Measurements from ENCODE around the gene RNF144A.

DNA sequence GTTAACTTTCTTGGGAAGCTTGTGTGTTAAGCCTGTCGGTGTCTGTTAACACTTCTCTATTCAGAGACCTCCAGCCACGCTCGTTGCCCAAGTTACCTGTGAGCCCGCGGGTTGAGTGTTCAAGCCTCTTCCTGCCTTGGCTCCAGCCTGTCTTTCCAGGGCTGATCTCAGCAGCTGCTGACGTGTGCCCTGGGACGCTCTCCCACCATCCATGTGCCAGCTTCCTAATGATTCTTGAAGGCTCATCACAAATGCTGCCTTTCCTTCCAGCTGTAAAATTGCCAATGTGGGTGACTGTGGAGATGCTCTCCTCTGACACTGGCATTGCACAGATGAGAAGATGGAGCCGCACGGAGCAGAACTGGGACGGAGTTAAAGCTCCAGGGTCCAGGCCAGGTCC, 6.1 kb downstream of the RNF144A start:
- TF ChIP-seq, protein P1, sequence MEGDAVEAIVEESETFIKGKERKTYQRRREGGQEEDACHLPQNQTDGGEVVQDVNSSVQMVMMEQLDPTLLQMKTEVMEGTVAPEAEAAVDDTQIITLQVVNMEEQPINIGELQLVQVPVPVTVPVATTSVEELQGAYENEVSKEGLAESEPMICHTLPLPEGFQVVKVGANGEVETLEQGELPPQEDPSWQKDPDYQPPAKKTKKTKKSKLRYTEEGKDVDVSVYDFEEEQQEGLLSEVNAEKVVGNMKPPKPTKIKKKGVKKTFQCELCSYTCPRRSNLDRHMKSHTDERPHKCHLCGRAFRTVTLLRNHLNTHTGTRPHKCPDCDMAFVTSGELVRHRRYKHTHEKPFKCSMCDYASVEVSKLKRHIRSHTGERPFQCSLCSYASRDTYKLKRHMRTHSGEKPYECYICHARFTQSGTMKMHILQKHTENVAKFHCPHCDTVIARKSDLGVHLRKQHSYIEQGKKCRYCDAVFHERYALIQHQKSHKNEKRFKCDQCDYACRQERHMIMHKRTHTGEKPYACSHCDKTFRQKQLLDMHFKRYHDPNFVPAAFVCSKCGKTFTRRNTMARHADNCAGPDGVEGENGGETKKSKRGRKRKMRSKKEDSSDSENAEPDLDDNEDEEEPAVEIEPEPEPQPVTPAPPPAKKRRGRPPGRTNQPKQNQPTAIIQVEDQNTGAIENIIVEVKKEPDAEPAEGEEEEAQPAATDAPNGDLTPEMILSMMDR (IDR thresholded peaks at IDR 0.05), result no peak
- no peak for TF ChIP-seq POLR2A (IDR thresholded peaks at IDR 0.05)
